ENCODE data around the gene PECR. TPM values are rescaled to one million over a fixed set of nuclear protein-coding genes. Genes with fewer than 3 reads are reported as not detected.

The PECR gene
- total and polyA plus RNA-seq, 2 of the 13 experiments (the other 11 are each of a cell fraction or from before 2014, with no cell fraction given): 151 to 153 TPM

GRCh38 chr2:216108967-216109921 lies 27.6 kb upstream of the PECR start, which contains the start of gene XRCC5 (continued):
- TF ChIP-seq SRSF4 (IDR thresholded peaks at IDR 0.05; ENCODE audit: low read depth, low read length, poor library complexity, severe bottlenecking) (no peak), ZSCAN5A (CRISPR knock-in tag; IDR thresholded peaks at IDR 0.05; ENCODE audit: borderline replicate concordance) (peak; percentile 56; the same call in 1 of the 2 replicates), NPAS2 (CRISPR knock-in tag; IDR thresholded peaks at IDR 0.05; ENCODE audit: borderline replicate concordance) (no peak), TBL1XR1 (IDR thresholded peaks at IDR 0.05; ENCODE audit: borderline replicate concordance, low read length, partially characterized antibody) (peak; percentile 77), ZNF577 (CRISPR knock-in tag; IDR thresholded peaks at IDR 0.05; ENCODE audit: borderline replicate concordance, low read depth) (no peak), NFE2 (CRISPR knock-in tag; IDR thresholded peaks at IDR 0.05) (no peak), TFDP2 (CRISPR knock-in tag; IDR thresholded peaks at IDR 0.05) (peak; percentile 98), ZNF75D (CRISPR knock-in tag; IDR thresholded peaks at IDR 0.05; ENCODE audit: borderline replicate concordance) (no peak), GFI1 (CRISPR knock-in tag; IDR thresholded peaks at IDR 0.05; ENCODE audit: borderline replicate concordance) (peak; percentile 65; the same call in 1 of the 2 replicates), ZNF343 (CRISPR knock-in tag; IDR thresholded peaks at IDR 0.05) (0 out of 2 replicates have a peak, but pooled peaks have one; percentile 80), ZNF674 (CRISPR knock-in tag; IDR thresholded peaks at IDR 0.05; ENCODE audit: low read depth) (peak; percentile 98; the same call in 1 of the 2 replicates), NFE2L1 (CRISPR knock-in tag; IDR thresholded peaks at IDR 0.05; ENCODE audit: borderline replicate concordance) (peak; percentile 83; the same call in 1 of the 2 replicates), ZNF597 (CRISPR knock-in tag; IDR thresholded peaks at IDR 0.05) (no peak), ZNF138 (CRISPR knock-in tag; IDR thresholded peaks at IDR 0.05; ENCODE audit: low read depth) (peak; percentile 97), ZBTB44 (CRISPR knock-in tag; IDR thresholded peaks at IDR 0.05) (0 out of 2 replicates have a peak, but pooled peaks have one; percentile 14), HNRNPK (IDR thresholded peaks at IDR 0.05; ENCODE audit: low read depth, low read length, poor library complexity, severe bottlenecking) (peak; percentile 88), MBD4 (IDR thresholded peaks at IDR 0.05; ENCODE audit: borderline replicate concordance, low read length) (no peak), HBP1 (CRISPR knock-in tag; IDR thresholded peaks at IDR 0.05; ENCODE audit: low read depth) (peak; percentile 92; the same call in 1 of the 2 replicates)
